Measurements from ENCODE around the gene ADRB2.

The ADRB2 gene

GRCh38 chr5:148831590-148832565, 5.5 kb downstream of the ADRB2 start:
- no peak for DNase-seq (ENCODE audit: low read depth, low spot score)

DNA sequence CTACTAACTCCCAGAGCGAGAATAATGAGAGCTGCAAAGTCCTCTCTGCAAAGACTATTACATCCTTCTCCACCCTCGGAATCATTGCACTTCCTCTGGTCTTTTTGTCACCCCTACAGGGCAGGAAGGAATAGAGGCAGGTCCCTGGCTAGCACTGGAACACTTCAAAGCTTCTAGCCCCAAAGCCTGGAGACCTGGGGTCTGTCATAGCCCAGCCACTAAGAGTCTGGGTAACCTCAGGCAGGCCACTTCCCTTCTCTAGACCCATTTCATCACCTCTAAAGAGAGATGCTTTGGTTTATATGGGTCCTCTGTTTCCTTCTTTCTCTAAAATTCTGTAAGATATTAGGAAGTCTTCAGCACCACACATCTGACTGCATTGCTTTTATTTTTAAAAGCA, 6.7 kb downstream of the ADRB2 start:
- no peak for DNase-seq (ENCODE audit: low read depth, low spot score)

DNA sequence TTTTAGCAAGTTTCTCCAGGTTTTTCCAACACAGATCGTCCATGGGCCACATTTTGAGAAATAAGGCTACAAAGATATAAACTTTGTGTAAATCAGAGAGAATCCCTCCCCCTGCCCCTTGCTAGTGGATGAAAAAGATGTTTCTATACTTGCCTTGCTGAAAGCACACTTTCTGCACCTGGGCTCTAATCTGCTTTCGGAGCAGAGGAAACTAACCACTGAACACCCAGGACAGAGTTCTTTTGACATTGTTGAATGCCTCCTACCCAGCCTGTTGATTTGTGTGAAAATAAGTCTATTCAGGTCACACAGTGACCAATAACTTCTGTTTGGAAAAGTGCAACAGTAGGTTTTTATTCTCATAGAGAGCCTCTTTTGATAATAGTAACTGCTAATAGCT, 7.5 kb downstream of the ADRB2 start:
- no peak for DNase-seq (ENCODE audit: low read depth, low spot score)

GRCh38 chr5:148834689-148835088, 8.3 kb downstream of the ADRB2 start:
- no peak for DNase-seq (ENCODE audit: low read depth, low spot score)

GRCh38 chr5:148836272-148837250, 10.2 kb downstream of the ADRB2 start:
- no peak for DNase-seq (ENCODE audit: low read depth, low spot score)

GRCh38 chr5:148837383-148837782, 11.0 kb downstream of the ADRB2 start:
- no peak for DNase-seq (ENCODE audit: low read depth, low spot score)

DNA sequence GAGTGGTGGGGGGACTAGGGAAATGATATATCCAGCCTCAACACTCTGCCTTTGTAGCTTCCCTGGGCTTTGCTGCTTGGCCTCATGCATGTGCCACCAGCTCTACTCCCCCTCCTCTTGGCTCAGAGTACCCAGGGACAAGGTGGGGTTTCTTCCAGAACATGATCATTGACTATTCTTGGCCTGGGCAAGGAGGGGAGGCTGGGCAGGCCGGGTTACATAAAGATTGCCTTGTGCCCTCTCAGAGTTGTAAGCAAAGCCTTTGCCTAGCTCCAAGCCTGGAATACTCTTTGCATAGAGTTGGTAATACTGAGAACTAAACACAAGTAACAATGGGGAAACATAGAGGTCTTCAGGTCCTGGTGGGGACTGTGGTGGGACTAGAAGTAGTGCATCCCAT, 11.9 kb downstream of the ADRB2 start:
- DNase-seq (ENCODE audit: low read depth, low spot score), result no peak

- no peak for DNase-seq (ENCODE audit: low read depth, low spot score)
Observed at GRCh38 chr5:148839960-148840359, 13.5 kb downstream of the ADRB2 start.

- DNase-seq (ENCODE audit: low read depth, low spot score), result no peak
Observed at GRCh38 chr5:148840531-148840930, 14.1 kb downstream of the ADRB2 start.

- DNase-seq (ENCODE audit: low read depth, low spot score), result no peak
Observed at GRCh38 chr5:148841519-148841918, 15.1 kb downstream of the ADRB2 start.

DNA sequence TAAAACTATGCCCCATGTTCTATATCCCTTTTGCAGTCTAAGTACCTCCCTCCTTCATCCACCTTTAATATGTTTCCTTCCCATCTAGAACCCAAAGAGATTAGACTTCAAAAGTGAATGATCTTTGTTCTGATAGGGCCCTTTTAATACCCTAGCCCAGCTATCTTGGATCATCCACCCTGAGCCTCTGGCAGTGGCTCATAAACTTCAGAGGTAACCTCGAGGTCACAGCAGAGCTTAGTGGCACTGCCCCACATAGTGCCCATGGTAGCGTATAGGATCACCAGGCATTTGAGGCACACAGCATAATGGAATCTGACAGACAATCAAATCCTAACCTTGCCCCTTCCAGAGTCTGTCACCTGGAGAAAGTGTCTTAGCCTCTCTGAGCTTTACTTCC, 15.8 kb downstream of the ADRB2 start:
- DNase-seq (ENCODE audit: low read depth, low spot score), result no peak

- DNase-seq (ENCODE audit: low read depth, low spot score), result no peak
Observed at GRCh38 chr5:148843510-148844318, 17.3 kb downstream of the ADRB2 start.

GRCh38 chr5:148844433-148845280, 18.2 kb downstream of the ADRB2 start:
- DNase-seq (ENCODE audit: low read depth, low spot score), result no peak

DNA sequence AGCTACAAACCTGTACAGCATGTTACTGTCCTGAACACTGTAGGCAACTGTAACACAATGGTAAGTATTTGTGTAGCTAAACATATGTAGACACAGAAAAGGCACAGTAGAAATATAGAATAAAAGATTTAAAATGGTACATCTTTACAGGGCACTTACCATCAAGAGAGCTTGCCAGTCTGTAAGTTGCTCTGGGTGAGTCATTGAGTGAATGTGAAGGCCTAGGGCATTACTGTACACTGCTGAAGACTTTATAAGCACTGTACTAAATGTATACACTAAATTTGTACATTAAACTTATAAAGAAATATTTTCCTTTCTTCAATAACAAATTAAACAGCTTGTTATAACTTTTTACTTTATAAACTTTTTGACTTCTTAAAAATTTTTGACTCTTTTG, 20.5 kb downstream of the ADRB2 start:
- DNase-seq (ENCODE audit: low read depth, low spot score), result no peak

DNA sequence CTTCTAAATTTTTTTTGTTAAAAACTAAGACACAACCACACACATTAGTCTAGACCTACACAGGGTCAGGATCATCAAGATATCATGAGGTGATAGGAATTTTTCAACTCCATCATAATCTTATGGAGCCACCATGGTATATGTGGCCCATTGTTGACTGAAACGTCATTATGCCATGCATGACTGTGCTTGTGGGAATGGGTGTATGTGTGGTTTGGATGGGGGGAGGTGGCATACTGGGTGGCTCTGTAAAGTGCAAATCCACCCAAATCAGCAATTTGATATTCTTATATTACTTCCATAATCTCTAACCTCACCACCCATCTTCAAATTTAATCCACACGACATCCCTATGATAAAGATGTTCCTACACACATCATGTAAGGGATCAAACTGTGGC, 21.0 kb downstream of the ADRB2 start:
- no peak for DNase-seq (ENCODE audit: low read depth, low spot score)

DNA sequence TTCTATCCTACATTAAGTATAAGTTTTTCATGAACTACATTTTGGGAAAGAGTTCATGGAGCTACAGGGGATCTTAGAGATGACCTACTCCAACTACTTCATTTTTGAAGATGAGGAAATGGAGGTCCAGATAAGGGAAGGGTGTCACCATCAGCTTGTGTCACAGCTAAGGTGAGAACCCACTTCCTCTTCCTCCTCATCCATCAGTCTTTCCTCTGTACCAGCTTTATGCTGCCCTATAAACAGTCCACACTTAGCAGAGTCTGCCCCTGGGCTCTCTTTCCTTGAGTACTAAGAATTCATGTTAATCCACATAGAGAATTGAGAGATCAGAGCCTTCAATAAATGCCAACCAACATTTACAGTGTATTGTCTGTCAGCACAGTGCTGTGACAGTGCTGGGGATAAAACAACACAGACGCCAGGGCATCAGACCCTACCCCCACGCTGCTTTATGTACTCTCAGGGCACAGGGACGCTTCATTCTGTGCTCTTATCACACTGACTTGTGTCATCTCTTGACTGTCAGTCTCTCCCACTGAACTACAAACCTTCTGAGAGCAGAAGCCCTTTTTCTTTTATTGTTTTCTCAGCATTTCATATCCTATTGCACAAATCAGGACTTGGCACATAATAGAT, 22.1 kb downstream of the ADRB2 start:
- no peak for DNase-seq (ENCODE audit: low read depth, low spot score)

DNA sequence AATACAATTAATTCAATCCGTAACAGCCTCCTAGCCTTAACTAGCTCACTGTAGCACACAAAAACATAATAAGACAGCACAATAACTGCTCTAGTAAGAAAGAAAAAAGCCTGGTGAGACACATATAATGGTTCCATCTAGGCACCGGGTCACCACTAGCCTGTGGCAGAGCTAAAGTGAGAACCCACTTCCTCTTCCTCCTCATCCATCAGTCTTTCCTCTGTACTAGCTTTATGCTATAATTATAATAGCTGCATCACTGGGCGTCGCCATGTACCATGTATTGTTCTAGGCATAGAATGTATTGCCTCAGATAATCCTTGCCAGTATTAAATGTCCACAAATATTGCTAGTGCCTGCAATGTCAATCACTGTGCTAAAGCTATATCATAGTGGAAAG, 23.1 kb downstream of the ADRB2 start:
- DNase-seq (ENCODE audit: low read depth, low spot score), result no peak

DNA sequence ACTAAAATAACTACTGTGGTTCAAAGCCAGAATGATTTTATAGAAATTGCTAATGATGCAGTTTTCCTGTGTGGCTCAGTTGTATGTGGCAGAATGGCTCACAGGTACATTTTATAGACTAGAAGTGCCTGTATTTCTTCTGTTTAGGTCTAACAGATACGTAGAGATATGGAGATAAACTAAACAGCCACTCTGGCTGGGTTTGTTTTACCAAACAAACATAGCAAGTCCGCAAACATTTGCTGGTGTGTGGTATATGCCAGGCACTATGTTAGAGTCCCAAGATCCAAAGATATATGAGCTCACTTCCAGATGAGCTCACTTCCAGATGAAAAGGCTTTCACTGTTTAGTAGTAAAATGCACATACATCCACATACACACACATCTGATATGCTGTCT, 24.4 kb downstream of the ADRB2 start:
- DNase-seq (ENCODE audit: low read depth, low spot score), result no peak

DNA sequence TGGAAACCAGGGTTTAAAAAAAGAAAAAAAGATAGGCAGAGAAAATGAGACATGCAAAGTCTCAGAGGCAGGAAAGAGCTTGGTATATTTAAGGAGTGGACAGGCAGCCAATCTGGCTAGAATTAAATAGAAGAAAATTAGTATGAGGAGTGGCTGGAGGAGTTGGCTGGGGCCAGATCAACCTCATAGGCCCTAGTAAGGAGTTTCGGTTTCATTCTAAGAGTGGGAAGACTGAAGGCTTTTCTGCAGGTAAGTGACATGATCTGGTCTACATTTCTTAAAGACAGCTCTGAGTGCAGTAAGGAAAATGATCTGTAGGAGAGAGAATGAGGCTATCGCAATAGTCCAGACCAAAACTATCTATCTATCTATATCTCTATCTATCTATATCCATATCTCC, 27.5 kb downstream of the ADRB2 start:
- DNase-seq (ENCODE audit: low read depth, low spot score), result no peak

All from activated CD4-positive, CD25-positive, alpha-beta regulatory T cell treated with anti-CD3 and anti-CD28 coated beads, Interleukin-2, amount 50 U/mL, for 16 hours (primary cell).